GM18867 (cell line): ENCODE data around the gene STAP1.
"Not testable (repeated sequence)": the region's sequence is repeated elsewhere in the genome, so short reads cannot be mapped to it uniquely, and the experiment has no call there.

ENCODE experiments used
- ATAC-seq: cut with Tn5 transposase; IDR thresholded peaks from one replicate; pipeline ENCODE4 v1.9.1; 2021; ENCODE audit warnings: mild to moderate bottlenecking, moderate library complexity; ENCODE audit not compliant: unreplicated experiment

The STAP1 gene

DNA sequence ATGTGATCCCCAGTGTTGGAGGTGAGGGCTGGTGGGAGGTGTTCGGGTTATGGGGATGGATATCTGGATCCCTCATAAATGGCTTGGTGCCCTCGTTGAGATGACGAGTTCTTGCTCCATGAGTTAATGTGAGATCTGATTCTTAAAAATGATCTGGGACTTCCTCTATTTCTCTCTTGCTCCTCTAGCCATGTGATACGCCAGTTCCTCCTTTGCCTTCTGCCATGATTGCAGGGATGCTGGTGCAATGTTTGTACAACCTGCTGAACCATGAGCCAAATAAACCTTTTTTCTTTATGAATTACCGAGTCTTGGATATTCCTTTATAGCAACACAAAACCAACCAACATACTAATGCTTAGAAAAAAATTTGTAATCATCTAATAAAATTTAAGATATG, 56.6 kb downstream of the STAP1 start:
- no peak for ATAC-seq

- ATAC-seq = no peak
These were observed 58.0 kb downstream of the STAP1 start for GRCh38 chr4:67616478-67616877.

DNA sequence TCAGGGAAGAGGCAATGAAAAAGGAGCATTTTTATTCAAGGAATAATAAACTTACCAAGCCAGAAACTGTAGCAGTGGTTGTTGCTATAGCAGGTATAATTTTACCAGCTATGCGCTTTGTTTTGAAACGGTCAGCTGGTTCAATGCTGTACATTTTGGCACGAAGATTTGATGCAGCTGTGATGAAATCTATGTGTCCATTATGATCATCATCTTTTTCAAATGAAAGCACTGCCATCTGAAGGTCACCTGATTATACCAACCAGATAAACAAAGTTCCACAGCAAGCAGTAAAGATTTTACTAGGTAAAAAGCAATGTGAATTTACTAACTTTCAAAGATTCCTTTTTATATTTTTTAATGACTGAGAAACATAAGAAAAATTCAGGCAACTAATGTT, 66.4 kb downstream of the STAP1 start:
- ATAC-seq = no peak

DNA sequence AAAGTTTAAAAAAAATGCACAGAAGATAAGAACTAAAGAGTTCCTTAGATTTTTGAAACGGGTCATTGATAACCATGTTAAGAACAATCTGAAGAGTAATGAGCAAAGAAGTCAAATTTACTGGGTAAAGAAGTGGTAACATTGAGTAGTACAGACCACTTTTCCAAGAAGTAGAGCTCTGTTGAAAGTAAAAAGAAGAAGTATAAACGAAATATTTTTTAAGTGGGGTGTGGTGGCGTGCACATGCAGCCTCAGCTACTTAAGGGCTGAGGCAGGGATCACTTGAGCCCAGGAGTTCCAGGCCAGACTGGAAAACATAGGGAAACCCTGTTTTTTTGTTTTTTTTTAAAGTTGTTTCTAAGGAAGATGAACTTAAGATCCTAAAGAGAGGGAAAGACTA, 74.0 kb downstream of the STAP1 start:
- ATAC-seq = no peak

DNA sequence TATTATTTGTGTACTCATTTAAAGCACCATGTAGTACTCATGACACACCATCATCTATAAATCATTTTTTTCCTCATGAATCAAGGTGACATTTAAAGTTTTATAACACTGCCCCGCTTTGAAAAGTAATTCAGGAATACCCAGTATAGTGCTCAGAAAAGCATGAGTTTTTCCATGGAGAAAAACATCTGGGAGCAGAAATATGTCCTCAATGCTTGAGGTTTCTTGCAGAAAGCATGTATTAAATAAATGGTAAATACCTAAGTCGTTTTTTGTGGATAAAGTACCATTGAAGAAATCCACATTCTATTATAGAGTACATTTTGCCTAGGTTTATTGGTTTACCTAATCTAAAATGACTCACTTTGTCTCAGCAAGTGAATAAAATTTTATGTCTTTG, 76.2 kb downstream of the STAP1 start:
- no peak for ATAC-seq

GRCh38 chr4:67635331-67635730, 76.8 kb downstream of the STAP1 start:
- ATAC-seq = no peak

DNA sequence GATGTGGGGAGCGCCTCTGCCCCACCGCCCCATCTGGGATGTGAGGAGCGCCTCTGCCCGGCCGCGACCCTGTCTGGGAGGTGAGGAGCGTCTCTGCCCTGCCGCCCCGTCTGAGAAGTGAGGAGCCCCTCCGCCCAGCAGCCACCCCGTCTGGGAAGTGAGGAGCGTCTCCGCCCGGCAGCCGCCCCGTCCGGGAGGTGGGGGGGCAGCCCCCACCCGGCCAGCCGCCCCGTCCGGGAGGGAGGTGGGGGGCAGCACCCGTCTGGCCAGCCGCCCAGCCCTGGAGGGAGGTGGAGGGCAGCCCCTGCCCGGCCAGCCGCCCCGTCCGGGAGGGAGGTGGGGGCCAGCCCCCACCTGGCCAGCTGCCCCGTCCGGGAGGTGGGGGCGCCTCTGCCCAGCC, 78.5 kb downstream of the STAP1 start:
- not testable (repeated sequence) for ATAC-seq

DNA sequence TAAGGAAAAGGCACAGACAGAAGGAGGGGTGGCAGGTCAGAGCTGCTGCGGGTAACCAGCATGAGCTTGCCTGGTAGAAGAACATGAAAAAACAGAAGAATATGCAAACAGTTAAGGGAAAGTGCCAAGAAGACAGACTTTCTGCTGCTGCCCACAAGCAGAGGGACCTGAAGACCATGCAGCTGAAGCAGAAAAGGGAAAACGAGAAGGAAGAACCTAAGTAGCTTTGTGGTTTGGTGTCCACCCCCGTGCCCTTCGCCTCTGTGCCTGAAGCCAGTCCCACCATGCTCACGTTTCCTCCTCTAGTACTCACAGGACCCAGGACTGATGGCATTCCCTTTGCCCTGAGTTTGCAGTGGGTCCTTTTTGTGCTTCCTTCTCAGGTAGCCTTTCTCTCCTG, 79.6 kb downstream of the STAP1 start:
- no peak for ATAC-seq

DNA sequence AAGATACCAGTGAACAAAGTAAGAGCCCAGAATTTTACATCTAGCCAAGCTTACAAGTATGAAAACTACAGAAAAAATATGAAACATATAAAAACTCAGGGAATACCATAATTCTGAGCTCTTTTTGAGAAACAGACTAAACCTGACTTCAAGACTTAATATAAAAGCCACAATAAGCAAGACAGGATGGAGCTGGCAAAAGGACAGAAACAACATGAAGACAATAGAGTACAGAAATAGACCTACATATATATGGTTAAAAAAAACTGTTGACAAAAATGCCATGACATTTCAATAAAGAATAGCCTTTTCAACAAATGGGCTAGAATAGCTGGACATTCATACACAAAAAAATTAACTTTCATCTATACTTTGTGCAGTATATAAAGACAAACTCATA, 93.0 kb downstream of the STAP1 start:
- ATAC-seq = no peak
